ENCODE results near the gene TP73. TPM values are rescaled to one million over a fixed set of nuclear protein-coding genes. Genes with fewer than 3 reads are reported as not detected.

The TP73 gene
- total and polyA plus RNA-seq, 11 donors, result 0.01 to 0.53 (median 0.15) TPM; not detected in 6

DNA sequence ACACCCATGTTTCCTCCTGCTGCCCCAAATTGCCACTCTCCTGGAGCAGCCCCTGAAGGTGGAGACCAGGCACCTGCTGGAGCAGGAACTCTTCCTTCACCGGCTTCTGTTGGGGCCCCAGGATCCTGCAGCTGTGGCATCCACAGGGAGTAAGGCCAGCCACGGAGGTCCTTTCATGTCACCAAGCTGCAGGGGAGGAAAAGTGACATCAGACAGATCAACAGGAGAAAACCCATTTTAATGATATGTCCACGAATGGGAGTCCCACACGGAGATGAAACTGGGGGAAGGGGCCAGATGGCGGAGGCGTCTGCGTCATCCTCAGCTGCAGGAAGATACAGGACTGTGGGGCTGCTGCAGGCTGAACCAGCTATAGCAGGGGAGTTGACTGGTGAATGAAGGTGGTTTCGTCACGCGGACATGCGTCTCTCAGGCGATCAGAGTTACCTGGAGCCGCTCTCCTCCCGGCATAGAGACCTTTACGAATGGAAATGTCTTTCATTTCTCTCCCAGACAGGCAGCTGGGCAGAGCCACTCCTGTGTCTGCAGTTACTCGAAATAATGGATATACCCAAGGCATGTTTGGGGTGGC lies 9.9 kb downstream of the TP73 start:
- 84 to 87% (median 85%) methylated on average over 15 to 16 of the region's 16 CpGs for WGBS, 4 donors
- DNase-seq (no peak), ATAC-seq (no peak)
- Histone ChIP-seq H3K9me3 (no peaks in the 10 kb centered on the region), H3K27ac (no peak overlapping the region), H3K4me1 (no peaks in the 10 kb centered on the region), H3K4me3 (no peak overlapping the region), H3K27me3 (peaks cover 0 to 3% (median 0%) of the 10 kb centered on the region in 9 donors), H3K36me3 (no peaks in the 10 kb centered on the region)
- intact Hi-C loops (cut with DNase I), result no loop called here
- no peak for TF ChIP-seq POLR2A (IDR thresholded peaks at IDR 0.05)
- TF ChIP-seq, protein P1, sequence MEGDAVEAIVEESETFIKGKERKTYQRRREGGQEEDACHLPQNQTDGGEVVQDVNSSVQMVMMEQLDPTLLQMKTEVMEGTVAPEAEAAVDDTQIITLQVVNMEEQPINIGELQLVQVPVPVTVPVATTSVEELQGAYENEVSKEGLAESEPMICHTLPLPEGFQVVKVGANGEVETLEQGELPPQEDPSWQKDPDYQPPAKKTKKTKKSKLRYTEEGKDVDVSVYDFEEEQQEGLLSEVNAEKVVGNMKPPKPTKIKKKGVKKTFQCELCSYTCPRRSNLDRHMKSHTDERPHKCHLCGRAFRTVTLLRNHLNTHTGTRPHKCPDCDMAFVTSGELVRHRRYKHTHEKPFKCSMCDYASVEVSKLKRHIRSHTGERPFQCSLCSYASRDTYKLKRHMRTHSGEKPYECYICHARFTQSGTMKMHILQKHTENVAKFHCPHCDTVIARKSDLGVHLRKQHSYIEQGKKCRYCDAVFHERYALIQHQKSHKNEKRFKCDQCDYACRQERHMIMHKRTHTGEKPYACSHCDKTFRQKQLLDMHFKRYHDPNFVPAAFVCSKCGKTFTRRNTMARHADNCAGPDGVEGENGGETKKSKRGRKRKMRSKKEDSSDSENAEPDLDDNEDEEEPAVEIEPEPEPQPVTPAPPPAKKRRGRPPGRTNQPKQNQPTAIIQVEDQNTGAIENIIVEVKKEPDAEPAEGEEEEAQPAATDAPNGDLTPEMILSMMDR (IDR thresholded peaks at IDR 0.05), result no peak

DNA sequence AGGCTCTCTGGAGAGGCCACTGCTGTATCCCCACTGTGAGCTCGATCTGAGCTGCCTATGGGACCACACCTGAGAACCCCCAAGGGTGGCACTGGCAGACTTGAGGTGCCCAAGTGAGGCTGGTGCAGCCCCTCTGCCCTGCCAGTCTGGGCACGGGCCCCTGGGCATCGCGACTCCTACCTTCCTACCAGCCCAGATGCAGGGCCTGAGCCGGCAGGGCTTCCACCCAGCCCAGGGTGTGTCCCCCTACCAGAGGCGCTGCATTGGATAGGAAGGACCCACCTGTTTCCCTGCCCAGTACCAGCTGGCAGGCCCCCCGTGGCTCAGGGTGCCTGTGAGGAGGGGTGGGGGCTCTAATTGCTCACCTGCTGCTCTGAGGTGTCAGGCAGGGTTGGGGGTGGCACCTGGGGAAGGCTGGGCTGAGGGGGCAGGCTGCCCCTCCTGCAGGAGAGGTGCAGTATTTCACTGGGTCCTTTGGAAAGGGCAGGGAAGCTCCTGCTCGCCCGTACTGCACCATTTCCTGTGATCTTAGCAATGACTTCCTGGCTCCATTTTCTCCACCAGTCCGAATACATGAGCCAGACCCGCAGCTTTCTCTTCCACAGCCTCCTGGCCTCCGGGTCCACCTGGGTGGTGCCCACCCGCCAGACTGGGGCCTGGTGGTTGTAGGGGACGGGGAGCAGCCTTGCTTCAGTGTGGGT lies 11.8 kb downstream of the TP73 start:
- no peaks in the 10 kb centered on the region for H3K36me3 ChIP-seq
- H3K4me1 ChIP-seq, result peaks cover 0 to 9% (median 5%) of the 10 kb centered on the region in 12 donors
- no peak overlapping the region for H3K27ac ChIP-seq
- no peaks in the 10 kb centered on the region for H3K27me3 ChIP-seq
- TF ChIP-seq, protein P1 (IDR thresholded peaks at IDR 0.05), result no peak
- TF ChIP-seq POLR2A (IDR thresholded peaks at IDR 0.05), result no peak
- intact Hi-C loops (cut with DNase I), result no loop called here
- H3K9me3 ChIP-seq, result no peaks in the 10 kb centered on the region
- ATAC-seq (no peak), DNase-seq (peak in 2 of 5 donors; percentile 9 to 20)
- no peak overlapping the region for H3K4me3 ChIP-seq
- WGBS, 4 donors, result 65 to 83% (median 76%) methylated on average over 8 to 14 of the region's 14 CpGs

DNA sequence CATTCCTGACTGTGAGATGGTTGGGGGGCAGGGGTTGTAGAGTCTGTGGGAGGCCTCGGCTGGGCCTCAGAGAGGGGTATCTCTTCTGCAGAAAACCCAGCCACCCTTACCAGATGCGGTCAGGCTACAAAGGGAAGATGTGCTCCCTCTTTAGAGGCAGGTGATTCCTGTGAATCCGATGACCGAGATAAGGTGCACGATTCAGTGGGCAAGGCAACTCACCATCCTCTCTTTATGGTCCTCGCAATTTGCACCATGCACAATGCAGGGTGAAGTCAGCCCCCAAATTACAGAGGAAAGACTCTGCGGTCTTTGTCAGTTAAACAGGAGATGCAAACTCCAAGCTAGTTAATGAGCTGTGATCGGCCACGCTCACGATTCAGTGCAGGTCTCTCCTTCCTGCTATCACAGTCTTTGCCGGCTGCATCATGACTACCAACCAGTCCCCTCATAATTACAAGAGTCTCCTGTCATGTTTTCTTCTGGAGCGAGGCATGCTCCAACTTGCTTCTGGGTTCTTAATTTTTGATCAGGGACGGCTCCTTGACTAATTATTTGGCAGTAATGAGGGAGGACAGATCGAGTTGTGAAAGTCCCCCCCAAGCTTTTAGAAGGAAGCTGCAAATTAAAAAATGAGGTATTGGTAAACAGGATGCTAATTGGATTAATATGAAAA lies 12.5 kb downstream of the TP73 start:
- H3K4me3 ChIP-seq, result no peak overlapping the region
- 89 to 93% (median 91%) methylated on average over 14 of the region's 14 CpGs for WGBS, 4 donors
- intact Hi-C loops (cut with DNase I), result no loop called here
- peaks cover 0 to 3% (median 0%) of the 10 kb centered on the region in 9 donors for H3K27me3 ChIP-seq
- DNase-seq, result no peak
- no peak overlapping the region for H3K27ac ChIP-seq
- no peak for ATAC-seq
- no peak for TF ChIP-seq POLR2A (IDR thresholded peaks at IDR 0.05)
- TF ChIP-seq, protein P1 (IDR thresholded peaks at IDR 0.05), result no peak
- H3K36me3 ChIP-seq, result no peaks in the 10 kb centered on the region
- peaks cover 0 to 15% (median 7%) of the 10 kb centered on the region in 12 donors for H3K4me1 ChIP-seq
- no peaks in the 10 kb centered on the region for H3K9me3 ChIP-seq

DNA sequence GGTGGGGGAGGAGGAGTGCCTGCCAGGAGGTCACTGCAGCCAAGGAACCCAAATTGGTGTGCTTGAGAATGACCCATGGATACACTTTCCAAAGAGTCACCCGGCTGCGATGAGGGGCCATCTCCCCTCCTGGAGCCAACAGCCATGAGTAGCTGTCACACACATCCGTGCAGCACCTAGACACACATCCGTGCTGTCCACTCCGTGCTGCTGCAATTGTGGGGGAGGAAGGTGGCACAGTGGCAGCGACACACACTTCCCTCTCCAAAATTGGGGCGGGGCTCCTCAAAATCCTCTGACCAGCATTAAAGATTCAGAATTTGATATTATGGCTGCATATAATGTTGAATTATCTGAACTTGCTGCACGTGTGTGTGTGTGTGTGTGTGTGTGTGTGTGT lies 15.8 kb downstream of the TP73 start:
- Histone ChIP-seq H3K36me3 (no peaks in the 10 kb centered on the region), H3K4me3 (no peak overlapping the region), H3K4me1 (peaks cover 0 to 15% (median 7%) of the 10 kb centered on the region in 12 donors), H3K9me3 (no peaks in the 10 kb centered on the region), H3K27me3 (peaks cover 0 to 19% (median 0%) of the 10 kb centered on the region in 9 donors), H3K27ac (no peak overlapping the region)
- peak in 1 of 5 donors; percentile 6 for DNase-seq
- no peak for TF ChIP-seq POLR2A (IDR thresholded peaks at IDR 0.05)
- WGBS, 4 donors, result 74 to 84% (median 80%) methylated on average over 5 to 8 of the region's 8 CpGs
- no peak for ATAC-seq
- intact Hi-C loops (cut with DNase I), result no loop called here

Data from heart left ventricle (tissue), 16 donors.